NT2/D1 (cell line): ENCODE data around the gene CHCHD2.

Source experiments
- DNase-seq: peaks from one replicate; pipeline ENCODE4 v3.0.0-alpha.2; 2011; ENCODE audit warnings: low read depth, low spot score
- H3K27me3 ChIP-seq: 2 replicates; pipeline ENCODE4 v1.6.0; 2011; ENCODE audit warnings: mild to moderate bottlenecking; ENCODE audit not compliant: insufficient read length, insufficient read depth
- H3K36me3 ChIP-seq: 2 replicates; pipeline ENCODE4 v1.6.1; 2011; ENCODE audit warnings: mild to moderate bottlenecking, low read length, mixed read lengths; ENCODE audit not compliant: insufficient read depth, insufficient read length
- H3K4me1 ChIP-seq: 2 replicates; pipeline ENCODE4 v1.5.1; 2011; ENCODE audit not compliant: insufficient read depth, insufficient read length
- H3K4me3 ChIP-seq: 2 replicates; pipeline ENCODE4 v1.5.1; 2011; ENCODE audit warnings: low read depth; ENCODE audit not compliant: insufficient read length
- H3K9ac ChIP-seq: 2 replicates; pipeline ENCODE4 v1.6.0; 2011; ENCODE audit warnings: low read depth; ENCODE audit not compliant: insufficient read length
- H3K9me3 ChIP-seq: 2 replicates; pipeline ENCODE4 v1.5.1; 2011; ENCODE audit warnings: mild to moderate bottlenecking, low read length; ENCODE audit not compliant: insufficient read depth
- SUZ12 ChIP-seq: IDR thresholded peaks from 2 replicates; pipeline ENCODE4 v1.6.1; 2011; ENCODE audit not compliant: insufficient read length, insufficient read depth; ENCODE audit errors: extremely low read depth
- YY1 ChIP-seq: IDR thresholded peaks from 2 replicates; pipeline ENCODE4 v1.6.1; 2011; ENCODE audit not compliant: insufficient read length, insufficient read depth
- ZNF274 ChIP-seq: IDR thresholded peaks from 2 replicates; pipeline ENCODE4 v1.6.1; 2011; ENCODE audit warnings: mild to moderate bottlenecking, low read depth, low read length

CHCHD2 gene

GRCh38 chr7:56062382-56062781, 43.9 kb downstream of the CHCHD2 start:
- Histone ChIP-seq H3K9ac (no peak overlapping the region), H3K36me3 (peaks cover 71% of the 10 kb centered on the region), H3K27me3 (no peaks in the 10 kb centered on the region), H3K4me3 (no peak overlapping the region), H3K4me1 (peaks cover 2% of the 10 kb centered on the region), H3K9me3 (no peaks in the 10 kb centered on the region)
- TF ChIP-seq YY1: no peak
- TF ChIP-seq SUZ12: no peak
- TF ChIP-seq ZNF274: no peak
- no peak for DNase-seq

GRCh38 chr7:56053993-56054392, 52.3 kb downstream of the CHCHD2 start:
- TF ChIP-seq YY1: no peak
- TF ChIP-seq SUZ12: no peak
- TF ChIP-seq ZNF274: no peak
- H3K9me3 ChIP-seq: no peaks in the 10 kb centered on the region
- peaks cover 2% of the 10 kb centered on the region for H3K4me1 ChIP-seq
- no peak overlapping the region for H3K4me3 ChIP-seq
- H3K27me3 ChIP-seq: no peaks in the 10 kb centered on the region
- H3K36me3 ChIP-seq: peaks cover 77% of the 10 kb centered on the region
- H3K9ac ChIP-seq: peak overlapping the region; percentile 65
- DNase-seq: no peak

- Histone ChIP-seq H3K36me3 (peaks cover 71% of the 10 kb centered on the region), H3K9ac (peak overlapping the region; percentile 99), H3K9me3 (no peaks in the 10 kb centered on the region), H3K4me3 (peak overlapping the region; percentile 90), H3K4me1 (peaks cover 2% of the 10 kb centered on the region), H3K27me3 (no peaks in the 10 kb centered on the region)
- DNase-seq: no peak
- TF ChIP-seq ZNF274 (no peak), YY1 (no peak), SUZ12 (no peak)
These were observed 52.9 kb downstream of the CHCHD2 start for GRCh38 chr7:56053379-56053778.
